Measurements from ENCODE around the gene ZNF865.

ZNF865 gene

DNA sequence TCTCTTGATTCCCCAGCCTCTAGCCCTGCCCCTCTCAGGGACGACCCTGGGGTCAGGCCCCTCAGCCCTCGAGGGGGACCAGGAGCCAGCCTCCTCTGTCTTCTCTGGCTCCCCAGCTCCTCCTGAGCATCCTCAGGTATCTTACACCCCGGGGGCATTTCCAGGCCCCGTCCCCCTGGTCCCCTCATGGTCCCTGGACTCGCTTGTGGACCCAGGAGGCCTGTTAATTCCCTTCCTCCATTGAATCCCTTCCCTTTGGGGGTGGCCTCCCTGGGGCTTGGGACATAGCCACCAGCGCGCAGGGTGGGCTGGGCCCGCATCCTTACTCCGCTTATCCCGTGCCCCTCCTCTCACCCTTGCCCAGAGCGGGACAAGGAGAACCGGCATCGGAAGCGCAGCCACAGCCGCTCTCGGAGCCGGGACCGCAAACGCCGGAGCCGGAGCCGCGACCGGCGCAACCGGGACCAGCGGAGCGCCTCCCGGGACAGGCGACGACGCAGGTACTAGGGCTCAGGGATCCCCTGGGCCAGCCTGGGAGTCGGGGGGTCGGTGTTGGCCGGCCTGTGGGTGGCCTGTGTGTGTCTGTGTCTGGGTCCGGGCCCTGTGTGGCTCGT, 53.5 kb downstream of the ZNF865 start:
- no peak for DNase-seq (ENCODE audit: low read depth in 2 of 2)

- no peak for DNase-seq (ENCODE audit: low read depth in 2 of 2)
Measured at GRCh38 chr19:55659822-55660221, 54.4 kb downstream of the ZNF865 start.

GRCh38 chr19:55660404-55660803, 55.0 kb downstream of the ZNF865 start:
- no peak for DNase-seq (ENCODE audit: low read depth in 2 of 2)

DNA sequence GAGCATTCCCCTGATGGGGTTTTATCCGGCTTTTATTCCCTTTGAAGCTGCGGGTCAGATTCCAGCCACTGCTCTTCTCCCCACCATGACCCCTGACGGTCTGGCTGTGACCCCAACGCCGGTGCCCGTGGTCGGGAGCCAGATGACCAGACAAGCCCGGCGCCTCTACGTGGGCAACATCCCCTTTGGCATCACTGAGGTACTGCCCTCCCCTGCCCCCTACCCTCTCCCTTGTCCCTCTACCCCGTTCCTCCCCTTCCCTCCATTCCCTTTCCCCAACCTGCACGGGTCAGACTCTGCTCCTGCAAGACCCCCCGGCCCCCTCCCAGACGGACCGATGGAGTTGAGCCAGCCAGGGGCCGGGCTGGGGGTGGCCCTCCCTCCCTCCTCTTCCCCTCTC, 55.5 kb downstream of the ZNF865 start:
- DNase-seq (ENCODE audit: low read depth in 2 of 2): no peak

DNA sequence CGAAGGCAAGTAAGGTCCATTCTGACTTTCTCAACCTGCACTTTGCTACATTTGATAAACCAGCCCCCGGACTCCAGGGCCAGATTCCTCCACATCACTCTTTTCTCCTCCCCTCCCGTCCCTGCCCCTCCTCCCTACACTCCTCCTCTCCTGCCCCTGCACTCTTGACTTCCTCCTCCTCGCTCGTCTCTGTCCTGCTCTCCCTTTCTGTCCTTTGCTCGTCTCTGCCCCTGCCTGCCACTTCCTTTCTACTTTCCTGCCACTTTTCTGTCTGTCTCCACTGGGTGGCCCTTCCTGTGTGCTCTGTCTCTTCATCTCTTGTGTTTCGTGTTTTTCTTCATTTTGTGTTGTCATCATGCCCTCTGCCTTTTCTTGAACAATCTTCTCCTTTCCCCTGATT, 56.4 kb downstream of the ZNF865 start:
- no peak for DNase-seq (ENCODE audit: low read depth in 2 of 2)

DNA sequence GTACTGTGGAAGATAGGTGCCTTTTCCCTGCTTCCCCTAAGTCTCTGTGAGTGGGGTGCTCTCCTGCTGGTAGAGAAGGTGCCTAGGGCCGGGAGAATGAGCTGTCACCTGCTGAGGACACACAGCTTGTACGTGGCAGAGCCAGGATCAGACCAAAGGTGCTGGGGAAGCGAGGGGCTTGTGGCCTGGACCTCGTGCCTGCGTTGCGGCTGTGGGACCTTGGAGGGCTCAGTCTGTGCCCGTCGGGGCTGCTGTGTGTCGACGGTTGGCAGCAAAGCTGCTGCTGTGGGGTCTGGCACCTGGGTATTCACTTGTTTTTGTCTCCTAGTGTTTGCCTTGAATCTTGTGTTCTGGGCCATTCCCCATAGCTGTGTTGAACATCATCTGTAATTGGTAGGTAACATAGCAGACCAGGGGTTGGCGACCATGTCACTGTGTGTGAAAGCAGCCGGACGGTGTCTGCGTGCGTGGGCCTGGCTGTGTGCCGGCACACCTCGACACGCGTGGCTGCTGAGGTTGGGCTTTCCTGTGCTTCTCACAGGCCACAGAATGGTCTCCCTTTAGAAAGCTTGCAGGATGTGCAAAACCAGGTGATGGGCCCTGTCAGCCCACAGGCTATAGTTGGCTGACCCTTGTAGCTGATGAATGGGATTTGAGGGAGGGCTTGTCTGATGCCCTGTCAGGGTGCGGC, 58.5 kb downstream of the ZNF865 start:
- DNase-seq (ENCODE audit: low read depth in 2 of 2): no peak

DNA sequence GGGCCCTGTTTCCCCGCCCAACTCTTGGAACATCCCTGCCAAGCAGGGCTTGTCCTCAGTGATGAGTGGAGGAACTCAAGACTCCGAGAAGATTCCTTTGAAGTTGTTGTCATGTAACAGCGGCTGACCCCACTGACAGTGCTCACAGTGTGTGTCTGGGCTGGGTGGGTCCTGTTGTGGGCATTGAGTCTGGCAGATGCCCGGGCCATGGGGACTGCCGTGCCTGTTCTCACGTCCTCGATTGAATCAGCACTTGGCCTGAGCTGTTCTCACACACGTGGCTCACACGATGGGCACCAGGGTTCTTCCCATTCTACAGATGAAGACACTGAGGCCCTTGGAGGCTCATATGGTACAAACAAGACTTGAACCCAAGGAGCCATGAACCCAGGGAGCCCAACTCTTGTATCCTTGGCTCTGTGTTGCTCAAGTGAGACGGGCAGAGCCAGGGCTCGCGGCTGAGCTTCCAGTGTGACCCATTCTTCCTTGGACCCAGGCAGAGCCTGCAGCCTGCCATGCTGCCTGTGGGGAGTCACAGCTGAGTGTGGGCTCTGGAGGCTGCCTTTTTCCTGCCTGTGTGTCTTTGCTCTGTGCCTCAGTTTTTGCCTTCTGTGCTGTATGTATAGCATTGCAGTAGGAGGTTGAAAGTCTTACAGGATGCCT, 61.0 kb downstream of the ZNF865 start:
- no peak for DNase-seq (ENCODE audit: low read depth in 2 of 2)

Data from activated CD8-positive, alpha-beta memory T cell treated with anti-CD3 and anti-CD28 coated beads for 4 hours (primary cell).